GM13976 (cell line): ENCODE data around the gene TFPI.

Source experiments
- DNase-seq: peaks from one replicate; pipeline ENCODE4 v3.0.0; 2012; ENCODE audit warnings: low spot score
- in situ Hi-C: fragments of 300-500 bp; cut with MboI; formaldehyde crosslinking; loops from one replicate; pipeline ENCODE4 v1.12.0; 2022; ENCODE audit warnings: low sequenced_read_pairs, mixed read lengths, inconsistent platforms; ENCODE audit not compliant: unreplicated experiment
- TF ChIP-seq, protein P1 (sequence below): IDR thresholded peaks from 2 replicates; pipeline ENCODE4 v1.5.1; 2012; ENCODE audit warnings: borderline replicate concordance, mild to moderate bottlenecking; ENCODE audit not compliant: insufficient read depth; ENCODE audit errors: extremely low read depth, missing control alignments, control extremely low read depth

Gene TFPI

DNA sequence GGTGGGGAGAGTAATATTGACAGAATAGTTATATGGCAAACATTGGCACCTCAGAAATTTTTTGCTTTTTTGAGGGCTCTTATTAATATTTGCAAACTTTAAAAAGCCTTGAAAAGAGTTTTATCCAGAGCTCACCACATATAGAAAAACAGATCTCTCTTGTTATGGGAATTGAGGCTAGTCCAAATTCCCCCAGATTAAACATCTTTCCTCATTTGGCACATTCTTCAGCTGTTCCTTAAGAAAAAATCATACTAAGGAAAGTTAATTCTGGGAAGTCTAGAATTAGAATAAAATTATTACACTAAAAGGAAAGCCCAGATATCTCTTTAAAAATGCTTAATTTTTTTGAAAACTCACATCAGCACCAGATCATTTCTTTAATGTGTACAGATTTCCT lies 5.6 kb downstream of the TFPI start:
- TF ChIP-seq, protein P1, sequence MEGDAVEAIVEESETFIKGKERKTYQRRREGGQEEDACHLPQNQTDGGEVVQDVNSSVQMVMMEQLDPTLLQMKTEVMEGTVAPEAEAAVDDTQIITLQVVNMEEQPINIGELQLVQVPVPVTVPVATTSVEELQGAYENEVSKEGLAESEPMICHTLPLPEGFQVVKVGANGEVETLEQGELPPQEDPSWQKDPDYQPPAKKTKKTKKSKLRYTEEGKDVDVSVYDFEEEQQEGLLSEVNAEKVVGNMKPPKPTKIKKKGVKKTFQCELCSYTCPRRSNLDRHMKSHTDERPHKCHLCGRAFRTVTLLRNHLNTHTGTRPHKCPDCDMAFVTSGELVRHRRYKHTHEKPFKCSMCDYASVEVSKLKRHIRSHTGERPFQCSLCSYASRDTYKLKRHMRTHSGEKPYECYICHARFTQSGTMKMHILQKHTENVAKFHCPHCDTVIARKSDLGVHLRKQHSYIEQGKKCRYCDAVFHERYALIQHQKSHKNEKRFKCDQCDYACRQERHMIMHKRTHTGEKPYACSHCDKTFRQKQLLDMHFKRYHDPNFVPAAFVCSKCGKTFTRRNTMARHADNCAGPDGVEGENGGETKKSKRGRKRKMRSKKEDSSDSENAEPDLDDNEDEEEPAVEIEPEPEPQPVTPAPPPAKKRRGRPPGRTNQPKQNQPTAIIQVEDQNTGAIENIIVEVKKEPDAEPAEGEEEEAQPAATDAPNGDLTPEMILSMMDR, result no peak

DNA sequence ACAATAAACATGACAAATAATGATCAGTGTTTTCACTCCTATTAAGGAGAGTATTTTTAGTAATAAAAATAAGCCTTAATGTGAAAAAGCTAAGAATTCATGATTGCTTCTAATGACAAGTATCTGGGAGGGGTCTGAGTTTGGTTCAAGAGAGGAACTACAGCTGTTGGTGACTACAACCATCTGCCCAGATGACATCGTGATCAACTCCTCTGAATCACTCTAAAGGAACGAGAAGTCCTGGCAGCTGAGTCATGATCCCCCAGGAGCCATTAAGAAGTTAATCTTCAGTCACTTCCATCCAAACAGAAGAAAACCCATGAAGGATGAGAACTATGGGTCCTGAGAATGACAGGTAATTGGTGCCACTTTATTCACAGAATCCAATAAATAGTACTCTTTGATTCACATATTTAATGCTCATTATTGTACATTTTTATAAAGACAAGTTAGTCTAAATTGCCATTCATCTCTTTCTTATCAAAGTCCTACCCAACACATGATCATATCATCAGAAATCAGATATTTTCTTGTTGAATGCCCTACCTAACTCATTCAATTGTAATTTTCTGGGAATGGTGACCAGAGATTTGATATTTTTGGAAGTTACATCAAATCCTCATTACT lies 6.8 kb downstream of the TFPI start:
- DNase-seq, result no peak
- in situ Hi-C loops, result no loop called here
- TF ChIP-seq, protein P1, result no peak

More for the DNA sequence above, 5.6 kb downstream of the TFPI start:
- no peak for DNase-seq
- in situ Hi-C loops, result no loop called here

DNA sequence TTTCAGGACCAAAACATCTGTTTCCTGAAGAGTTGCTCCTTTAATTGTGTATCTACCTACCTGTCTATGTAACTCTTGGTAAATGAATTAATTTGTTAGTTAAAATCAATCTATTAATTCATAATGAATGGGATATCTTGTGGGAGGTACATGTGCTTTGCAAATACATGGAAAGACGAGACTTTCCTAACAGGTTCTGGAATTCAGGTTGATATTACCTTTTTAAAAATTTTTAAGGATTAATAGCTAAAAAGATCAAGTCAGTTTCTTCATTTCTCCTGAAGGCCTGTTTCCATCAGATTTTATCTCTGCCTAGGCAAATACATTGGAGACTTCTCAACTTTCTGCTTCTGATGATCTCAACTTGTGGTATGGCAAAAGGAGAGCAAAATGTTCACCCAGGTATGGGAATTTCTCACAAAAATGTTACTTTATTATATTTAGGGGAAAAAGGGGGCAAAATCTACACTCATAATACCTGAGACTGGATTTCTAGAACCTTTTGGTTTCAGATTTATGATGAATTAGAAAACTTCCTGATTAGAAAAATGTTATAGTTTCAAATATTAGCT lies 7.4 kb downstream of the TFPI start:
- no peak for DNase-seq
- in situ Hi-C loops, result no loop called here

DNA sequence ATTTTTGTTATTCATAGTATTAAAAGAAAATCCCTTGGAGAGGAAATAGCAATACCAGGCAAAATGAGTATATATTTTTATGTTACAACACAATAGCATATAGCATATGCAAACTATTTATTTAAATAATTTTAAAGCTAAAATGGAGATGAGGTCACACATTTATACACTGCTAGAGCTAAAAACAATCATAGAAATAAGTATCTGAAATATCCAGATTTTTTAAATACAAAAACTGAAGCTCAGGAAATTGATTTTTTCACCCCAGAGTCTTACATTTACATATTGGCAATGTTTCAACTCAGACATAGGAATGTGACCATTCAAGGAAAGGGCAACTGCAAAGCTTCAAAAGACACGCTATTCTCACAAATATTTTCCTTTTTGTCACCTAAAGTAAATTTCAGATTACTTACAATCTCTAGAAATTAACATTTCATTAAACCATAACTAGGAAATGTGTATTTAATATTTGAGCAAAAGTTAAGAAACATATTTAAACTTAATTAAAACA lies 8.9 kb downstream of the TFPI start:
- TF ChIP-seq, protein P1, result no peak
- in situ Hi-C loops, result no loop called here
- DNase-seq, result no peak

More for the DNA sequence above, 7.4 kb downstream of the TFPI start:
- TF ChIP-seq, protein P1, result no peak

DNA sequence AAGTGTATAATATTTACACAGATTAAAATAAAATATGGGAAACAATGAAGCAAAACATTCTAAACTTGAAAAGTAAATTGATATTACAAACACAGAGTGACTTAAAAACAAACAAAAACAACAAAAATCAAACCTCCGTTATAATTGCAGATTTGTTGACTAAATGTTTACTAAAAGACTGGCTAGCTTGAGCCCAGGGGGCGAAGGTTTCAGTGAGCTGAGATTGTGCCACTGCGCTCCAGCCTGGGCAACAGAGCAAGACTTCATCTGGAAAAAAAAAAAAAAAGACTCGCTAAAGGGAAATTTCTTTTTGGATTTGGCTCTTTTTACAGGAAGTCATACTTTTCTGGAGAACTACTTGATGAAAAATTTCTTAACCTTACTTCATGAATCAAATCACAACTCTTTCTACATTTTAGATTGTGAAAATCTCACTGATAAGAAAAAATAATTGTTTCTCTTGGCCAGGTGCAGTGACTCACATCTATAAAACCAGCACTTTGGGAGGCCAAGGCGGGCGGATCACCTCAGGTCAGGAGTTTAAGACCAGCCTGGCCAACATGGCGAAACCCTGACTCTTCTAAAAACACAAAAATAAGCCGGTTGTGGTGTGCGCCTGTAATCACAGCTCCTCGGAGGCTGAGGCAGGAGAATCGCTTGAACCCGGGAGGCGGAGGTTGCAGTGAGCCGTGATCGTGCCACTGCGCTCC lies 9.7 kb downstream of the TFPI start:
- TF ChIP-seq, protein P1, result no peak

DNA sequence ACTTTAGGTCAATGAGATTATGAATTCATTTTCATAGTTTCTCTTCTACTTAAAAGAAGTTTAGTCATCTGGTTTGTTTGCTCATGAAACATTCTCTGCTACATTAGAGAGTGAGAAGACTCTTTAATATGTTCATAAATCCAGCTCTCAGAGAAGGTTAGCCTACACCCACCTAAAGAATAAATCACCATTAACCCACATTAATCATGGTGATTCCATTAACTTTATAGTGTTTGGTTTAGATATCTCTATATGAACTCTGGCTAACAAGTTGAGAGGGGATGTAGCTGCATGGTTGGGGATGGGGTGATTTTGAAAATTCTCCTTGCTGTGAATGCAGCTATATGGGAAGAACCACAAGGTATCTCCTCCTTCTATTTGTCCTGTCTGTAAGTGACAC lies 10.7 kb downstream of the TFPI start:
- no peak for DNase-seq
- in situ Hi-C loops, result no loop called here
- TF ChIP-seq, protein P1, result no peak

More for the DNA sequence above, 9.7 kb downstream of the TFPI start:
- no peak for DNase-seq
- in situ Hi-C loops, result no loop called here
